GM12878 (cell line): Measurements from ENCODE around the gene ZBTB22. TPM values are rescaled to one million over a fixed set of nuclear protein-coding genes. Genes with fewer than 3 reads are reported as not detected.

ENCODE experiments used
- ATF7 ChIP-seq: fragments of 450-650 bp; IDR thresholded peaks from 2 replicates; pipeline ENCODE4 v1.6.1; 2016; ENCODE audit warnings: low read depth, mild to moderate bottlenecking
- BCL3 ChIP-seq: IDR thresholded peaks from 2 replicates; pipeline ENCODE4 v1.6.1; 2011; ENCODE audit warnings: borderline replicate concordance, low read depth, mild to moderate bottlenecking, moderate library complexity, low read length; ENCODE audit not compliant: insufficient read depth, poor library complexity, severe bottlenecking
- BRCA1 ChIP-seq: IDR thresholded peaks from 2 replicates; pipeline ENCODE4 v1.6.1; 2011; ENCODE audit warnings: low read depth, low read length, improper control_type of control experiment
- CUX1 ChIP-seq: IDR thresholded peaks from 2 replicates; pipeline ENCODE4 v1.6.1; 2012; ENCODE audit warnings: improper control_type of control experiment, low read depth, low read length; ENCODE audit not compliant: insufficient replicate concordance
- DPF2 ChIP-seq: fragments of 450-650 bp; IDR thresholded peaks from 2 replicates; pipeline ENCODE4 v1.6.1; 2017; ENCODE audit warnings: mild to moderate bottlenecking
- FOXM1 ChIP-seq: IDR thresholded peaks from 2 replicates; pipeline ENCODE4 v1.6.1; 2012; ENCODE audit warnings: low read depth, mild to moderate bottlenecking, inconsistent platforms, low read length, moderate library complexity
- IKZF2 ChIP-seq, 2 experiments: fragments of 450-650 bp; IDR thresholded peaks; 2 replicates each; pipeline ENCODE4 v1.6.1; 2017; ENCODE audit warnings: mild to moderate bottlenecking in 2 of 2, moderate library complexity in 2 of 2
- MAX ChIP-seq: IDR thresholded peaks from 2 replicates; pipeline ENCODE4 v1.6.1; 2012; ENCODE audit warnings: low read depth, low read length, improper control_type of control experiment
- NR2C1 ChIP-seq: fragments of 450-650 bp; IDR thresholded peaks from 2 replicates; pipeline ENCODE4 v1.6.1; 2017; ENCODE audit warnings: antibody characterized with exemption, mild to moderate bottlenecking, moderate library complexity
- NR2C2 ChIP-seq: IDR thresholded peaks from 2 replicates; pipeline ENCODE4 v1.6.1; 2011; ENCODE audit warnings: borderline replicate concordance, low read depth; ENCODE audit not compliant: control insufficient read depth, insufficient read length
- POLR2AphosphoS5 ChIP-seq: IDR thresholded peaks from 2 replicates; pipeline ENCODE4 v1.6.1; 2011; ENCODE audit warnings: mild to moderate bottlenecking, low read length, inconsistent platforms
- POU2F2 ChIP-seq: IDR thresholded peaks from 3 replicates; pipeline ENCODE4 v1.6.1; 2011; ENCODE audit warnings: low read depth, mild to moderate bottlenecking, low read length, borderline replicate concordance
- RAD51 ChIP-seq: fragments of 450-650 bp; IDR thresholded peaks from 2 replicates; pipeline ENCODE4 v1.6.1; 2016; ENCODE audit warnings: moderate library complexity, mild to moderate bottlenecking, inconsistent platforms
- RELA ChIP-seq: fragments of 450-650 bp; IDR thresholded peaks from 2 replicates; pipeline ENCODE4 v1.8.0; 2014; ENCODE audit warnings: borderline replicate concordance; ENCODE audit not compliant: partially characterized antibody
- RELB ChIP-seq: fragments of 450-650 bp; IDR thresholded peaks from 2 replicates; pipeline ENCODE4 v1.6.1; 2017; ENCODE audit warnings: low read depth, mild to moderate bottlenecking, moderate library complexity
- SMARCA5 ChIP-seq: fragments of 450-650 bp; IDR thresholded peaks from 2 replicates; pipeline ENCODE4 v1.6.1; 2017; ENCODE audit warnings: mild to moderate bottlenecking
- SMC3 ChIP-seq: IDR thresholded peaks from 2 replicates; pipeline ENCODE4 v1.6.1; 2011; ENCODE audit warnings: low read length, improper control_type of control experiment, borderline replicate concordance
- SREBF2 ChIP-seq: IDR thresholded peaks from 2 replicates; pipeline ENCODE4 v1.6.1; 2012; ENCODE audit warnings: mild to moderate bottlenecking, low read length
- STAT1 ChIP-seq: fragments of 450-650 bp; conservative IDR thresholded peaks from 2 replicates; pipeline ENCODE4 v1.6.1; 2014; ENCODE audit warnings: antibody characterized with exemption, mild to moderate bottlenecking
- ZNF217 ChIP-seq: fragments of 450-650 bp; IDR thresholded peaks from 2 replicates; pipeline ENCODE4 v1.6.1; 2017; ENCODE audit warnings: antibody characterized with exemption, mild to moderate bottlenecking
- ZZZ3 ChIP-seq: IDR thresholded peaks from 2 replicates; pipeline ENCODE4 v1.6.1; 2011; ENCODE audit warnings: low read depth; ENCODE audit not compliant: control insufficient read depth, insufficient read length
- polyA plus RNA-seq, 11 experiments: library from polyadenylated mRNA; depleted of rRNA in 4 of 11; unstranded in 6 of 11; stranded (reverse) in 5 of 11; fragments of >200 nt; fragmentation: Nextera tagmentation in 4 of 11; fragmentation: Illumina TruSeq in 1 of 11; extraction: Ambion mirVana in 4 of 11; extraction: Trizol in 1 of 11; gene quantifications; 1 replicate in 1 of 11; 2 replicates in 10 of 11; pipeline versions ENCODE4 v1.2.1 to v1.2.3, GENCODE V29; 2011 to 2016; ENCODE audit warnings: inconsistent platforms in 2 of 11, missing spikeins in 2 of 11, low read depth in 1 of 11
- total RNA-seq, 4 experiments: library from RNA; depleted of rRNA in 3 of 4; stranded (reverse); fragments of >200 nt in 3 of 4; fragmentation: Illumina TruSeq in 1 of 4; extraction: Trizol in 1 of 4; gene quantifications; 2 replicates each; pipeline versions ENCODE4 v1.2.1 to v1.2.3, GENCODE V29; 2013 to 2021
- TF ChIP-seq, protein P1 (sequence below): IDR thresholded peaks from 2 replicates; pipeline ENCODE4 v1.6.1; 2011; ENCODE audit warnings: low read depth, mild to moderate bottlenecking, low read length, moderate library complexity, borderline replicate concordance; ENCODE audit errors: extremely low read depth

Gene ZBTB22
- total and polyA plus RNA-seq, 10 of the 15 experiments (the other 5 are each of a cell fraction or from before 2014, with no cell fraction given): 0.11 to 9.9 (median 4.8) TPM

- peak; percentile 38; the same call in 1 of the 2 replicates for TF ChIP-seq STAT1
- peak; percentile 99 for TF ChIP-seq RELB
- no peak for TF ChIP-seq SREBF2
- no peak for TF ChIP-seq CUX1
- TF ChIP-seq RELA: no peak
- peak; percentile 100 for TF ChIP-seq POLR2AphosphoS5
- no peak for TF ChIP-seq BCL3
- TF ChIP-seq ZZZ3: peak; percentile 73
- peak; percentile 97 for TF ChIP-seq POU2F2
- peak; percentile 53 for TF ChIP-seq DPF2
- peak; percentile 88 for TF ChIP-seq ATF7
- TF ChIP-seq FOXM1: no peak
- peak; percentile 95 for TF ChIP-seq NR2C1
- 0 out of 2 replicates have a peak, but pooled peaks have one; percentile 51 for TF ChIP-seq ZNF217
- peak; percentile 96 for TF ChIP-seq MAX
- TF ChIP-seq RAD51: peak; percentile 47; the same call in 1 of the 2 replicates
- TF ChIP-seq BRCA1: no peak
- TF ChIP-seq IKZF2 (IDR thresholded peaks at IDR 0.05): peak; percentile 31 to 39; a peak in 2 of 4 replicates
- TF ChIP-seq SMC3: no peak
- no peak for TF ChIP-seq NR2C2
- TF ChIP-seq, protein P1, sequence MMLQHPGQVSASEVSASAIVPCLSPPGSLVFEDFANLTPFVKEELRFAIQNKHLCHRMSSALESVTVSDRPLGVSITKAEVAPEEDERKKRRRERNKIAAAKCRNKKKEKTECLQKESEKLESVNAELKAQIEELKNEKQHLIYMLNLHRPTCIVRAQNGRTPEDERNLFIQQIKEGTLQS: no peak
- TF ChIP-seq SMARCA5: peak; percentile 57
Measured at GRCh38 chr6:33271468-33272274, 45.9 kb downstream of the ZBTB22 start, which contains the start of the genes RPS18 and VPS52 (continued).
